Endodermal cell (in vitro differentiated cells): Measurements from ENCODE around the gene GNL1. TPM values are rescaled to one million over a fixed set of nuclear protein-coding genes. Genes with fewer than 3 reads are reported as not detected.

Experiments
- DNase-seq: peaks from one replicate; pipeline ENCODE4 v3.0.0-alpha.2; 2017
- H3K27ac ChIP-seq: 2 replicates; pipeline ENCODE4 v1.5.1; 2013; ENCODE audit warnings: mild to moderate bottlenecking, low read depth, low read length, moderate library complexity
- H3K27me3 ChIP-seq: 2 replicates; pipeline ENCODE4 v1.6.1; 2013; ENCODE audit warnings: mild to moderate bottlenecking, low read length, moderate library complexity; ENCODE audit not compliant: insufficient read depth, control insufficient read depth, poor library complexity, severe bottlenecking
- H3K36me3 ChIP-seq: 2 replicates; pipeline ENCODE4 v1.7.0; 2013; ENCODE audit warnings: mild to moderate bottlenecking, low read length, moderate library complexity; ENCODE audit not compliant: control insufficient read depth, insufficient read depth
- H3K4me1 ChIP-seq: one replicate; pipeline ENCODE4 v1.7.0; 2013; ENCODE audit warnings: low read length; ENCODE audit not compliant: control insufficient read depth, insufficient read depth
- H3K4me3 ChIP-seq: 2 replicates; pipeline ENCODE4 v1.5.1; 2013; ENCODE audit warnings: mild to moderate bottlenecking, low read length, moderate library complexity
- H3K9ac ChIP-seq: 2 replicates; pipeline ENCODE4 v1.6.1; 2013; ENCODE audit warnings: mild to moderate bottlenecking, low read length, moderate library complexity; ENCODE audit not compliant: poor library complexity, severe bottlenecking; ENCODE audit errors: extremely low read depth
- H3K9me3 ChIP-seq: 2 replicates; pipeline ENCODE4 v1.6.1; 2013; ENCODE audit warnings: mild to moderate bottlenecking, low read length, moderate library complexity; ENCODE audit not compliant: control insufficient read depth
- H3K27ac Mint-ChIP-seq: 2 replicates; pipeline ENCODE4 v1.8.0; 2020; ENCODE audit warnings: mixed read lengths
- H3K27me3 Mint-ChIP-seq: 2 replicates; pipeline ENCODE4 v1.8.0; 2021; ENCODE audit warnings: mild to moderate bottlenecking, mixed read lengths; ENCODE audit not compliant: insufficient read depth
- H3K36me3 Mint-ChIP-seq: 2 replicates; pipeline ENCODE4 v1.8.0; 2020; ENCODE audit warnings: low read depth, mixed read lengths
- H3K4me1 Mint-ChIP-seq: 2 replicates; pipeline ENCODE4 v1.8.0; 2020; ENCODE audit warnings: mixed read lengths
- H3K4me3 Mint-ChIP-seq: 2 replicates; pipeline ENCODE4 v1.8.0; 2020; ENCODE audit warnings: mild to moderate bottlenecking, moderate library complexity, mixed read lengths
- H3K9me3 Mint-ChIP-seq: 2 replicates; pipeline ENCODE4 v1.8.0; 2020; ENCODE audit warnings: mild to moderate bottlenecking, mixed read lengths
- CTCF ChIP-seq: fragments of 200-600 bp; sonication (generic); conservative IDR thresholded peaks from 2 replicates; pipeline ENCODE4 v1.5.0; 2021; ENCODE audit warnings: antibody characterized with exemption, mild to moderate bottlenecking
- WGBS, 2 experiments: methylation state at CpG; one replicate each; pipeline versions ENCODE4 v1.1.5 to v1.1.7; 2013; ENCODE audit warnings: missing lambda C conversion rate in 2 of 2, mixed read lengths in 1 of 2; ENCODE audit not compliant: insufficient coverage in 1 of 2, insufficient read length in 1 of 2; 5-methylcytosine and 5-hydroxymethylcytosine counted together
- total RNA-seq, 2 donors: library from RNA; stranded (reverse); fragmentation: NEBNext Ultra II Directional in 1 of 2; extraction: Animal tissue kit (Norgen Biotek cat#: 25700) in 1 of 2; gene quantifications; 2 replicates in 1 of 2; 3 replicates in 1 of 2; pipeline ENCODE4 v1.2.1, GENCODE V29; 2021

The GNL1 gene
- total RNA-seq, 2 donors from 2014 or later = 82.1 to 93.5 TPM

GRCh38 chr6:30544666-30545272 lies 11.5 kb downstream of the GNL1 start:
- Histone ChIP-seq H3K4me3 (no peak overlapping the region), H3K36me3 (peaks cover 32% of the 10 kb centered on the region), H3K4me1 (no peaks in the 10 kb centered on the region), H3K27me3 (no peaks in the 10 kb centered on the region), H3K9ac (no peak overlapping the region), H3K9me3 (no peaks in the 10 kb centered on the region), H3K27ac (no peak overlapping the region)
- peaks cover 3% of the 10 kb centered on the region for H3K4me1 Mint-ChIP-seq
- H3K4me3 Mint-ChIP-seq = no peak overlapping the region
- TF ChIP-seq CTCF = peak; percentile 80
- H3K9me3 Mint-ChIP-seq = no peaks in the 10 kb centered on the region
- no peak overlapping the region for H3K27ac Mint-ChIP-seq
- peaks cover 23% of the 10 kb centered on the region for H3K36me3 Mint-ChIP-seq
- peak; percentile 42 for DNase-seq
- WGBS, 2 experiments = 50 to 53% methylated on average over 5 to 6 of the region's 6 CpGs
- peaks cover 6% of the 10 kb centered on the region for H3K27me3 Mint-ChIP-seq

GRCh38 chr6:30543821-30544220 lies 12.5 kb downstream of the GNL1 start:
- H3K36me3 ChIP-seq = peaks cover 22% of the 10 kb centered on the region
- no peak overlapping the region for H3K4me3 Mint-ChIP-seq
- H3K27me3 ChIP-seq = no peaks in the 10 kb centered on the region
- no peak overlapping the region for H3K9ac ChIP-seq
- H3K27ac Mint-ChIP-seq = no peak overlapping the region
- H3K9me3 Mint-ChIP-seq = no peaks in the 10 kb centered on the region
- peaks cover 3% of the 10 kb centered on the region for H3K4me1 Mint-ChIP-seq
- H3K27me3 Mint-ChIP-seq = peaks cover 6% of the 10 kb centered on the region
- no peak overlapping the region for H3K27ac ChIP-seq
- H3K36me3 Mint-ChIP-seq = peaks cover 15% of the 10 kb centered on the region
- WGBS, 2 experiments = 89 to 100% methylated on average over 2 to 3 of the region's 3 CpGs
- H3K4me3 ChIP-seq = no peak overlapping the region
- no peak for TF ChIP-seq CTCF
- DNase-seq = peak; percentile 5
- H3K4me1 ChIP-seq = no peaks in the 10 kb centered on the region
- H3K9me3 ChIP-seq = no peaks in the 10 kb centered on the region

- no peak overlapping the region for H3K9ac ChIP-seq
Measured at GRCh38 chr6:30542915-30543314, 13.4 kb downstream of the GNL1 start.

More at GRCh38 chr6:30542915-30543314, 13.4 kb downstream of the GNL1 start:
- Histone ChIP-seq H3K27me3 (no peaks in the 10 kb centered on the region), H3K4me3 (no peak overlapping the region), H3K9me3 (no peaks in the 10 kb centered on the region), H3K27ac (no peak overlapping the region), H3K36me3 (peaks cover 15% of the 10 kb centered on the region), H3K4me1 (no peaks in the 10 kb centered on the region)
- peaks cover 3% of the 10 kb centered on the region for H3K4me1 Mint-ChIP-seq
- TF ChIP-seq CTCF = peak; percentile 30
- no peaks in the 10 kb centered on the region for H3K9me3 Mint-ChIP-seq
- peak; percentile 32 for DNase-seq
- peaks cover 6% of the 10 kb centered on the region for H3K27me3 Mint-ChIP-seq
- no peak overlapping the region for H3K4me3 Mint-ChIP-seq
- no peak overlapping the region for H3K27ac Mint-ChIP-seq
- peaks cover 8% of the 10 kb centered on the region for H3K36me3 Mint-ChIP-seq
- 95% methylated on average over 1 of the region's 1 CpG; no CpG with 5 or more reads in 1 of the 2 experiments for WGBS, 2 experiments
